Measurements from ENCODE around the gene KIF5C. TPM values are rescaled to one million over a fixed set of nuclear protein-coding genes. Genes with fewer than 3 reads are reported as not detected.

KIF5C gene
- total and polyA plus RNA-seq, 2 experiments from 2014 or later = 45.0 to 49.1 TPM

DNA sequence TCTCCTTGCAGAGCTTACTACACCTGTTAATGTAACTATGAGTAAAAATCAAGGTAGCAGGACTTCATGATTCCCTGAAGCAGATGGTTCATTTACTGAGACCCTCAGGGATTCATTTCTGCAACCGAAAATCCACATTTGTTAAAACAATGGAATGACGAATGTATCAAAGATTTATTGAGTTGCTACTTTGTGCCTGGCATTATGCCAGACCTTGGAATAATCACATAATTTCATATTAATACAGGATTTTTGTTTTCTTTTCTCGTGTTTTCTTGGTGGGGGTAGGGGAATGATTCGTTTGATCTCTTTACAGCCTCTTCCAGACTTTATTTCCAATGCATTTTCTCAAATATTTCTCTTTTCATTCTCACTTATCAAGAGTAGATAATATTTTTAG is 8.9 kb upstream of the KIF5C start:
- Histone ChIP-seq H3F3A (replicated peaks; ENCODE audit: low read depth) (no peaks in the 10 kb centered on the region), H4K20me1 (replicated peaks; ENCODE audit: insufficient read depth) (no peaks in the 10 kb centered on the region), H3K27ac (ENCODE audit: low read depth) (no peak overlapping the region), H3K4me2 (no peak overlapping the region), H3K36me3 (ENCODE audit: insufficient read depth) (no peaks in the 10 kb centered on the region; the same call in 1 of the 2 replicates), H3K9me2 (ENCODE audit: insufficient read depth) (peaks cover 7% of the 10 kb centered on the region; the same call in 1 of the 2 replicates), H2AFZ (no peak overlapping the region), H3K4me3 (no peak overlapping the region), H3K4me1 (ENCODE audit: insufficient read depth) (no peaks in the 10 kb centered on the region), H3K79me2 (replicated peaks; ENCODE audit: insufficient read depth) (no peaks in the 10 kb centered on the region), H3K27me3 (ENCODE audit: insufficient read depth) (no peaks in the 10 kb centered on the region)
- H3K36me3 Mint-ChIP-seq (ENCODE audit: low read depth) = no peaks in the 10 kb centered on the region
- H3K9me3 Mint-ChIP-seq = no peaks in the 10 kb centered on the region; the same call in 2 of the 3 replicates
- DNase-seq (ENCODE audit: low spot score) (no peak), ATAC-seq (no peak)
- H3K27ac Mint-ChIP-seq = no peak overlapping the region
- peaks cover 7% of the 10 kb centered on the region; the same call in 2 of the 3 replicates for H3K4me1 Mint-ChIP-seq
- H3K27me3 Mint-ChIP-seq (ENCODE audit: insufficient read depth, low read depth, poor library complexity) = peaks cover 5% of the 10 kb centered on the region
- H3K4me3 Mint-ChIP-seq = no peak overlapping the region
- TF ChIP-seq ZNF331 (CRISPR knock-in tag; IDR thresholded peaks at IDR 0.05; ENCODE audit: low read depth) (no peak), JUNB (IDR thresholded peaks at IDR 0.05; ENCODE audit: unreplicated experiment) (no peak), EZH2 (IDR thresholded peaks at IDR 0.05; ENCODE audit: low read depth, unreplicated experiment) (no peak), STAT1 (IDR thresholded peaks at IDR 0.05; ENCODE audit: unreplicated experiment) (no peak), ZNF114 (CRISPR knock-in tag; IDR thresholded peaks at IDR 0.05) (no peak), EZH2phosphoT487 (IDR thresholded peaks at IDR 0.05; ENCODE audit: unreplicated experiment) (no peak), NANOG (IDR thresholded peaks at IDR 0.05; ENCODE audit: borderline replicate concordance) (no peak)
- TF ChIP-seq, protein P1, sequence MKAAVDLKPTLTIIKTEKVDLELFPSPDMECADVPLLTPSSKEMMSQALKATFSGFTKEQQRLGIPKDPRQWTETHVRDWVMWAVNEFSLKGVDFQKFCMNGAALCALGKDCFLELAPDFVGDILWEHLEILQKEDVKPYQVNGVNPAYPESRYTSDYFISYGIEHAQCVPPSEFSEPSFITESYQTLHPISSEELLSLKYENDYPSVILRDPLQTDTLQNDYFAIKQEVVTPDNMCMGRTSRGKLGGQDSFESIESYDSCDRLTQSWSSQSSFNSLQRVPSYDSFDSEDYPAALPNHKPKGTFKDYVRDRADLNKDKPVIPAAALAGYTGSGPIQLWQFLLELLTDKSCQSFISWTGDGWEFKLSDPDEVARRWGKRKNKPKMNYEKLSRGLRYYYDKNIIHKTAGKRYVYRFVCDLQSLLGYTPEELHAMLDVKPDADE (IDR thresholded peaks at IDR 0.05) = no peak
- TF ChIP-seq, protein P2, sequence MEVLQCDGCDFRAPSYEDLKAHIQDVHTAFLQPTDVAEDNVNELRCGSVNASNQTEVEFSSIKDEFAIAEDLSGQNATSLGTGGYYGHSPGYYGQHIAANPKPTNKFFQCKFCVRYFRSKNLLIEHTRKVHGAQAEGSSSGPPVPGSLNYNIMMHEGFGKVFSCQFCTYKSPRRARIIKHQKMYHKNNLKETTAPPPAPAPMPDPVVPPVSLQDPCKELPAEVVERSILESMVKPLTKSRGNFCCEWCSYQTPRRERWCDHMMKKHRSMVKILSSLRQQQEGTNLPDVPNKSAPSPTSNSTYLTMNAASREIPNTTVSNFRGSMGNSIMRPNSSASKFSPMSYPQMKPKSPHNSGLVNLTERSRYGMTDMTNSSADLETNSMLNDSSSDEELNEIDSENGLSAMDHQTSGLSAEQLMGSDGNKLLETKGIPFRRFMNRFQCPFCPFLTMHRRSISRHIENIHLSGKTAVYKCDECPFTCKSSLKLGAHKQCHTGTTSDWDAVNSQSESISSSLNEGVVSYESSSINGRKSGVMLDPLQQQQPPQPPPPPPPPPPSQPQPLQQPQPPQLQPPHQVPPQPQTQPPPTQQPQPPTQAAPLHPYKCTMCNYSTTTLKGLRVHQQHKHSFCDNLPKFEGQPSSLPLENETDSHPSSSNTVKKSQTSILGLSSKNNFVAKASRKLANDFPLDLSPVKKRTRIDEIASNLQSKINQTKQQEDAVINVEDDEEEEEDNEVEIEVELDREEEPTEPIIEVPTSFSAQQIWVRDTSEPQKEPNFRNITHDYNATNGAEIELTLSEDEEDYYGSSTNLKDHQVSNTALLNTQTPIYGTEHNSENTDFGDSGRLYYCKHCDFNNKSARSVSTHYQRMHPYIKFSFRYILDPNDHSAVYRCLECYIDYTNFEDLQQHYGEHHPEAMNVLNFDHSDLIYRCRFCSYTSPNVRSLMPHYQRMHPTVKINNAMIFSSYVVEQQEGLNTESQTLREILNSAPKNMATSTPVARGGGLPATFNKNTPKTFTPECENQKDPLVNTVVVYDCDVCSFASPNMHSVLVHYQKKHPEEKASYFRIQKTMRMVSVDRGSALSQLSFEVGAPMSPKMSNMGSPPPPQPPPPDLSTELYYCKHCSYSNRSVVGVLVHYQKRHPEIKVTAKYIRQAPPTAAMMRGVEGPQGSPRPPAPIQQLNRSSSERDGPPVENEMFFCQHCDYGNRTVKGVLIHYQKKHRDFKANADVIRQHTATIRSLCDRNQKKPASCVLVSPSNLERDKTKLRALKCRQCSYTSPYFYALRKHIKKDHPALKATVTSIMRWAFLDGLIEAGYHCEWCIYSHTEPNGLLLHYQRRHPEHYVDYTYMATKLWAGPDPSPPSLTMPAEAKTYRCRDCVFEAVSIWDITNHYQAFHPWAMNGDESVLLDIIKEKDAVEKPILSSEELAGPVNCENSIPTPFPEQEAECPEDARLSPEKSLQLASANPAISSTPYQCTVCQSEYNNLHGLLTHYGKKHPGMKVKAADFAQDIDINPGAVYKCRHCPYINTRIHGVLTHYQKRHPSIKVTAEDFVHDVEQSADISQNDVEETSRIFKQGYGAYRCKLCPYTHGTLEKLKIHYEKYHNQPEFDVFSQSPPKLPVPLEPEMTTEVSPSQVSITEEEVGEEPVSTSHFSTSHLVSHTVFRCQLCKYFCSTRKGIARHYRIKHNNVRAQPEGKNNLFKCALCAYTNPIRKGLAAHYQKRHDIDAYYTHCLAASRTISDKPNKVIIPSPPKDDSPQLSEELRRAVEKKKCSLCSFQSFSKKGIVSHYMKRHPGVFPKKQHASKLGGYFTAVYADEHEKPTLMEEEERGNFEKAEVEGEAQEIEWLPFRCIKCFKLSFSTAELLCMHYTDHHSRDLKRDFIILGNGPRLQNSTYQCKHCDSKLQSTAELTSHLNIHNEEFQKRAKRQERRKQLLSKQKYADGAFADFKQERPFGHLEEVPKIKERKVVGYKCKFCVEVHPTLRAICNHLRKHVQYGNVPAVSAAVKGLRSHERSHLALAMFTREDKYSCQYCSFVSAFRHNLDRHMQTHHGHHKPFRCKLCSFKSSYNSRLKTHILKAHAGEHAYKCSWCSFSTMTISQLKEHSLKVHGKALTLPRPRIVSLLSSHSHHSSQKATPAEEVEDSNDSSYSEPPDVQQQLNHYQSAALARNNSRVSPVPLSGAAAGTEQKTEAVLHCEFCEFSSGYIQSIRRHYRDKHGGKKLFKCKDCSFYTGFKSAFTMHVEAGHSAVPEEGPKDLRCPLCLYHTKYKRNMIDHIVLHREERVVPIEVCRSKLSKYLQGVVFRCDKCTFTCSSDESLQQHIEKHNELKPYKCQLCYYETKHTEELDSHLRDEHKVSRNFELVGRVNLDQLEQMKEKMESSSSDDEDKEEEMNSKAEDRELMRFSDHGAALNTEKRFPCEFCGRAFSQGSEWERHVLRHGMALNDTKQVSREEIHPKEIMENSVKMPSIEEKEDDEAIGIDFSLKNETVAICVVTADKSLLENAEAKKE (CRISPR knock-in tag; IDR thresholded peaks at IDR 0.05) = no peak
- TF ChIP-seq, protein P3, sequence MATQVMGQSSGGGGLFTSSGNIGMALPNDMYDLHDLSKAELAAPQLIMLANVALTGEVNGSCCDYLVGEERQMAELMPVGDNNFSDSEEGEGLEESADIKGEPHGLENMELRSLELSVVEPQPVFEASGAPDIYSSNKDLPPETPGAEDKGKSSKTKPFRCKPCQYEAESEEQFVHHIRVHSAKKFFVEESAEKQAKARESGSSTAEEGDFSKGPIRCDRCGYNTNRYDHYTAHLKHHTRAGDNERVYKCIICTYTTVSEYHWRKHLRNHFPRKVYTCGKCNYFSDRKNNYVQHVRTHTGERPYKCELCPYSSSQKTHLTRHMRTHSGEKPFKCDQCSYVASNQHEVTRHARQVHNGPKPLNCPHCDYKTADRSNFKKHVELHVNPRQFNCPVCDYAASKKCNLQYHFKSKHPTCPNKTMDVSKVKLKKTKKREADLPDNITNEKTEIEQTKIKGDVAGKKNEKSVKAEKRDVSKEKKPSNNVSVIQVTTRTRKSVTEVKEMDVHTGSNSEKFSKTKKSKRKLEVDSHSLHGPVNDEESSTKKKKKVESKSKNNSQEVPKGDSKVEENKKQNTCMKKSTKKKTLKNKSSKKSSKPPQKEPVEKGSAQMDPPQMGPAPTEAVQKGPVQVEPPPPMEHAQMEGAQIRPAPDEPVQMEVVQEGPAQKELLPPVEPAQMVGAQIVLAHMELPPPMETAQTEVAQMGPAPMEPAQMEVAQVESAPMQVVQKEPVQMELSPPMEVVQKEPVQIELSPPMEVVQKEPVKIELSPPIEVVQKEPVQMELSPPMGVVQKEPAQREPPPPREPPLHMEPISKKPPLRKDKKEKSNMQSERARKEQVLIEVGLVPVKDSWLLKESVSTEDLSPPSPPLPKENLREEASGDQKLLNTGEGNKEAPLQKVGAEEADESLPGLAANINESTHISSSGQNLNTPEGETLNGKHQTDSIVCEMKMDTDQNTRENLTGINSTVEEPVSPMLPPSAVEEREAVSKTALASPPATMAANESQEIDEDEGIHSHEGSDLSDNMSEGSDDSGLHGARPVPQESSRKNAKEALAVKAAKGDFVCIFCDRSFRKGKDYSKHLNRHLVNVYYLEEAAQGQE (IDR thresholded peaks at IDR 0.05; ENCODE audit: unreplicated experiment) = no peak
- TF ChIP-seq, protein P4, sequence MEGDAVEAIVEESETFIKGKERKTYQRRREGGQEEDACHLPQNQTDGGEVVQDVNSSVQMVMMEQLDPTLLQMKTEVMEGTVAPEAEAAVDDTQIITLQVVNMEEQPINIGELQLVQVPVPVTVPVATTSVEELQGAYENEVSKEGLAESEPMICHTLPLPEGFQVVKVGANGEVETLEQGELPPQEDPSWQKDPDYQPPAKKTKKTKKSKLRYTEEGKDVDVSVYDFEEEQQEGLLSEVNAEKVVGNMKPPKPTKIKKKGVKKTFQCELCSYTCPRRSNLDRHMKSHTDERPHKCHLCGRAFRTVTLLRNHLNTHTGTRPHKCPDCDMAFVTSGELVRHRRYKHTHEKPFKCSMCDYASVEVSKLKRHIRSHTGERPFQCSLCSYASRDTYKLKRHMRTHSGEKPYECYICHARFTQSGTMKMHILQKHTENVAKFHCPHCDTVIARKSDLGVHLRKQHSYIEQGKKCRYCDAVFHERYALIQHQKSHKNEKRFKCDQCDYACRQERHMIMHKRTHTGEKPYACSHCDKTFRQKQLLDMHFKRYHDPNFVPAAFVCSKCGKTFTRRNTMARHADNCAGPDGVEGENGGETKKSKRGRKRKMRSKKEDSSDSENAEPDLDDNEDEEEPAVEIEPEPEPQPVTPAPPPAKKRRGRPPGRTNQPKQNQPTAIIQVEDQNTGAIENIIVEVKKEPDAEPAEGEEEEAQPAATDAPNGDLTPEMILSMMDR (conservative IDR thresholded peaks at IDR 0.05; ENCODE audit: low read depth in 2 of 2) = no peak

Measured in GM23338 (cell line).